ENCODE data around the gene ZIC5. TPM values are rescaled to one million over a fixed set of nuclear protein-coding genes. Genes with fewer than 3 reads are reported as not detected.
"Not testable (repeated sequence)": the region's sequence is repeated elsewhere in the genome, so short reads cannot be mapped to it uniquely, and the experiment has no call there.

The ZIC5 gene
- total RNA-seq, 1 donor from 2014 or later: not detected

DNA sequence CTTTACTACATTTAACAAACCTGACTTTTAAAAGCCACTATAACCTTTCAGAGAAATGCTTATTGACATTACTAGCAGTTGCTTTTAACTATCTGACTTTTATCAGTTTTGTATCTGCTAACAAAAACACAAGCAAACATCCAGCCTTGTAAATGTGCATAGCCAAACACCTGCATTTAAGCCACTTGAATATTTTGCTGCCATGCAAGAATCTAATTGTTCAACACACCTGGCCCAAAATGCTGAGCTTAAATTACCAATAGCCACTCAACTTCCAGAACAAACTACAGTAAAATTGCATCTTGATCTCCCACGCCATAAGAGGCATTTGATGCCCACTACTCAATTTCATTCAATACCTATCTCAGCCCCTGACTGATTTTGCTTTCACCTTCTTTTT lies 9.3 kb downstream of the ZIC5 start:
- DNase-seq (ENCODE audit: low spot score) (no peak), ATAC-seq (no peak)

DNA sequence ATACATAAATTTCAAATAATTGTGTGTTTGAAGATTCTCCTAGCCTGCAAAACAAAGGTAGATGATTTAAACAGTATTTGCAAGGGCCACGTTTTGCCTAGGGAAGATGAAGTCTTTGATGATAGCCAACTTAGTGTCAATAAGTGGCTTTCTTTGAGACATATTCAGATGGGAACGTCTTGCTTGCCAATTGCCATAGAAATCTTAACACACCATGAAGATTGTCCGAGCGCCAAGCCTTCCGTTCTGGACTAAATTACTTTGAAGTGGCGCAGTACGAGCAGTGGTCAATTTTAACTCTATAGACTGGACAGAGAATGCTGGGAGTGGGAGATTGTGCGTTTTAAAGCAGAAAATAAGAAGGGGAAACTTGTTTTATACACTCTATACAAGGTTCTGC lies 9.9 kb downstream of the ZIC5 start:
- ATAC-seq (no peak), DNase-seq (ENCODE audit: low spot score) (no peak)

DNA sequence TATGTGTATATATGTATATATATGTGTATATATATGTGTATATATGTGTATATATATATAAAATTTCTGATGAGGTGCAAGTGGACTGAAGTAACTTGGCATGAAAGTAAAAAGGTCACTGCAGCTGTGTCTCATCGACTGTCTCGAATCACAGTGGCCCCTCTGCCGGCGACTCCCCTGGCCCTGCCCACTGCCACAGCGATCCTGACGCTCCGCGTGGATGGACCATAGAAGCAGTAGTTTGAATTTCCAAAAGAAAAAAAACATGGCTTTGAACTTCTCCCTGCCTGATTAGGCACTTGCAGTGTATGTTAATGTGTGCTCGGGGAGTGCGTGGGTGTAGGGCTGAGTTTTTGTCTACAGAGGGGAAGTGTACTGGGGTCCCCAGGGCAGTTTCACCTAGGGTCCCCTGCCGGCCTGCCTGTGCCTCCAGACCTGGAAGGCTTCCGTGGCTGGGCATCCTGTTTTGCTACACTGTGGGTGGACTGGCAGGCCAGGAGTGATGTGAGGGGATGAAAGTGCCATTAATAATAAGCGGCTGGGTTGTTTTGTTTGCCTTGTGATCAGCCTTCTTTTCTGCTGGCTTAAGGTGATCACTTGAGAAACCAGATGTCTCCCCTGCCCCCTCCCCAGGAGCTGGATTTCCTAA lies 10.8 kb downstream of the ZIC5 start:
- DNase-seq (ENCODE audit: low spot score): peak; percentile 19

DNA sequence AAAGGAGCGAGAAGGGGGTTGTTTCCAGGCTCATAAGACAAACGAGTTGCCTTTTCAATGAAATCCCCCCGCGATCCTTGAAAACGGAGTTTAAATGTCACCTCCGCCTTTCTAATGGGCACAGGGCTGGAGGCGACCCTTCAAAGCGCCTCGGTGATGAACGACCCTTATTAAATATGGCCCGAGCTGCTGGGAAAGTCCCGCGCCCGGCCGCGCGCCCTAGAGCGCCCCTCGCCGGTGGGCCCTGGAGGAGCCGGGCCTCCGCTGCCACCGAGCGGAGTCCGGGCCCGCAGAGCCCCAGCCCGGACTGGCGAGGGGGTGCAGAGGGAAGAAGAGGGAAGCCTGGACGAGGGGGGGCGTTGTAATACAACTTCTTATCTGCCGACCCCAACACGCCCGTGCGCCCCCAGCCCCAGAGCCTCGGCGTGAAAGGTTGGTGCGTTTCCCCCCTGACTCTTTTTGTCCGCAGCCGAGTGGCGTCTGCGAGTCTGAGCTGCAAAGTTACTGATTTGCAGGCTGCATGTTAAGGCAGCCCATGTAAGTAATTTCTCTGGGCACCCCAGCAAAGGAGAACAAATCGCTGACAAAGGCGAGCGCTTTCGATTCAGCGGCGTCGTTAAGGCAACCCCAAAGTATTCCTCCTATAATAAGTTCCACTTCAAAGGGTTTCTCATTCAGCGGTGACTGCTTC lies 11.9 kb downstream of the ZIC5 start:
- no peak for DNase-seq (ENCODE audit: low spot score)

More for the DNA sequence above, 10.8 kb downstream of the ZIC5 start:
- ATAC-seq: no peak

DNA sequence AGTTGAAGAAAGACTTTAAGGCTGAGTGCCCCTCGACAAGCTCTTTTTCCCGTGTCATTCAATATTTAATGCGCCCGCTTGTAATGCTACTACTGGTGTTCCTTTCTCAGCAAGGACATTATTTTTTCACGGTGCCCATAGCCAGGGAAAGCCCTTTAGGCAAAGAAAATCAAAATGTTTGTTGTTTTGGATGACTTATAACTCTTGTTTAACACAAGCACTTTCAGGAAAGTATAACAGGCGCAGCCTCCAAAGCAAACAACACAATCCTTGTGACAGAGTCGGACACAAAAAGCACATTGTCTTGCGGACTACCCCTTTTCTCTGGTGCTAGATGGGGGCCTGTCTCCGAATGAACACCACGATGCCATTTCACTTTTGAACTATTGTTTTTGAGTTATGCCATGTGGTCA lies 12.4 kb downstream of the ZIC5 start:
- DNase-seq (ENCODE audit: low spot score): no peak
- ATAC-seq: no peak

More for the DNA sequence above, 11.9 kb downstream of the ZIC5 start:
- no peak for ATAC-seq

DNA sequence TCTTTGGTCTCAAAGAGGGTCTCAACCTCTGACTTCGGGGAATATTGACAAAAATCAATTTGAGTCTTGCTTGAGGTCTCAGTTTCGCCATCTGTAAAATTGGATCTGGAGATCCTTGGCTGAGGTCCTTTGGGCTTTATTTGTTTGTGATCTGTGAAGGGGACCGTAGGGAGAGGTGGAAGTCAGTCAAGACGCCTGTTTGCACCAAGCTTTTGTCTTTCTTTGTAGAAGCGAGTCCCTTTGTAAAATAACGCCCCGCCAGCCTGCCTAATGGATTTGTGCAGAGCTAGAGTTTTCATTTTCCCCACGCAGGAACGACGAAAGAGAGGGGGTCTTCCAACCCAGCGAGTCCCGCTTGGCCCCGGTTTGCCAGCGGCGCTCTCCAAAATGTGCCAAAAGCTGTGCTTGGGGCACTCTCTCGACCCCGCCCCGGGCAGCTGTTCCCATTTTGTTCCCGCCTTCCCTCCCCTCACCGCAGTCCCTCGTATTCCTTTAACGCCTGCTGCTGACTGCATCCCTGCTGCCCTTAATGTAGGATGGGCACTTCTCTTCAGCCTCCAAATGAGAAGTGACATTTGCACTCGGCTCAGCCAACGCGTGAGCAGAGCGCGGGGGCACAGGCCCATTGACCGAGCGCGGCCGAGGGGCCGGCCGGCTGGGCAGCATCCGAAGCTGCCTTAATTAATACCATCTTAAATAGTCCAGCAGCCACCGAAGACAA lies 13.0 kb downstream of the ZIC5 start:
- DNase-seq (ENCODE audit: low spot score): no peak
- no peak for ATAC-seq

DNA sequence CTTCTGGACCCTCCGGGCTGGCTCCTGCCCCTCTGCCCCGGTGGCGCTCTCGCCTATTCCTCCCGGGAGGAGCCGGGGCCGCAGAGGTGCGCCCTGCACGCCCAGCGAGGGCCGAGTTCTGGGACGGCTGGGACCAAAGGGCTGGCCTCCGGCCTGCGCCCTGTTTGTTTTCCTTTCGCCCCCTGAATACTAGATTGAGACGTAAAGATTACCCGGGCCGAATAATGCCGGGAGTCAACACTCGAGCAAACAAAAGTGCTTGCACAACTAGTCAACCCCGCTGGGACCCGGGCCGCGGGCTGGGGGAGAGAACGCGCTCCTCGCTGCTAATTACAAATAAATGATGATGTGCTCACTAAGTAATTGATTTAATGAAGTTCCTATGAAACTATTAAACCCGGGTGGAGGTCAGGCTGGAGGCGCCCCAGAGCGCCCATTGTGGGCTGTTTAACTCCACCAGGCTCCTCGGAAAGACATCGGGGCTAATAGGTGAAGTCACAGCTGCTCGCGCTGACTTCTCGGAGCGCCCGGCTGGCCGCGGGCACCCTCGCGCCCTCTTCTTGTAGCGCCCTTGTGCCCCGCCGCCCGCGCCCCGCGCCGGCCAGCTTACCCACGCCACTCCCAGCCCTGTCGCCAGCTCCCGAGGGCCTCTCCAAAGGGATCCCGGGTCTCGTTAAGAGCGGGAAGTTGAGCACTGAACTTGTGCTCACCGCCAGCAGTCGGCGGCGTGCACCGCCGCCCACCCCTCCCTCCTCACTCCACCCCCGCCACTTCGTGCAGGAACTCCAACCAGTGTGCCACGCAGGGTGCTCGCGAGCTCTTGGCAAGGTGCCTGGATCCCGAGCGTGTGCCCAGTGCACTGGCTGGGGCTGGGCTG lies 14.9 kb downstream of the ZIC5 start:
- DNase-seq (ENCODE audit: low spot score) (no peak), ATAC-seq (peak; percentile 43)

DNA sequence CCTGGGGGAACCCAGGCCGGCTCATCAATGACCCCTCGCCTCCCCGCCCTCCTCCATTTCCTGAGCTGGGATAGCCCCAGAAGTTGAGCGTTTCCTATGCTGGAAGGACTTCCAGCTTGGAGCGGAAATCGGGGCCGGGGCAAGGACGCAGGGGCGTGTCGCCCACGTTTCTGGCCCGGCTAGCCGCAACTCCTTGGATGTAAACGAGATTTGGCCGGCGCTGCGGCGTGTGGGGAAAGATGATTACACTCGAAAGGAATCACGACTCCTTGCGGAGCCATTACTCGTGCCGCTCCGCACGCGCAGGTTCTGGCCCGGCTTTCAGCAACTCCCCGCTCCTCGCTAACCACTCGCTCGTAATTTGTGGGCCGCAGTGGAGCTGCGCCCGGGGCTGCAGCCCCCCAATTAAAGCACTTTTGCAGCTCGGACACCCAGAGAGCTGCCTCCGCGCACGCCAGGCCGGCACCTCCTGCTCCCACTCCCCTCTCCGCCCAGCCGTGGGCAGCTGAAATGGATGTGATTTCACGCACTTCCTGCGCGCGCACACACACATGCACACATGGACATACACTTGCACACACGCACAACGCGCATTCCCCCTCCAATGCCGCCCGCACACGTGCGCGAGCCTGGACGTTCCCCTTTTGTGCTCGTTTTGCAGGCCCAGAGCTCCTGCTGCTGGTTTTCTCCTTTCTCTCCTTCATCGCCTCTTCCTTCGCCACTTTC lies 15.7 kb downstream of the ZIC5 start:
- DNase-seq (ENCODE audit: low spot score) (no peak), ATAC-seq (no peak)

DNA sequence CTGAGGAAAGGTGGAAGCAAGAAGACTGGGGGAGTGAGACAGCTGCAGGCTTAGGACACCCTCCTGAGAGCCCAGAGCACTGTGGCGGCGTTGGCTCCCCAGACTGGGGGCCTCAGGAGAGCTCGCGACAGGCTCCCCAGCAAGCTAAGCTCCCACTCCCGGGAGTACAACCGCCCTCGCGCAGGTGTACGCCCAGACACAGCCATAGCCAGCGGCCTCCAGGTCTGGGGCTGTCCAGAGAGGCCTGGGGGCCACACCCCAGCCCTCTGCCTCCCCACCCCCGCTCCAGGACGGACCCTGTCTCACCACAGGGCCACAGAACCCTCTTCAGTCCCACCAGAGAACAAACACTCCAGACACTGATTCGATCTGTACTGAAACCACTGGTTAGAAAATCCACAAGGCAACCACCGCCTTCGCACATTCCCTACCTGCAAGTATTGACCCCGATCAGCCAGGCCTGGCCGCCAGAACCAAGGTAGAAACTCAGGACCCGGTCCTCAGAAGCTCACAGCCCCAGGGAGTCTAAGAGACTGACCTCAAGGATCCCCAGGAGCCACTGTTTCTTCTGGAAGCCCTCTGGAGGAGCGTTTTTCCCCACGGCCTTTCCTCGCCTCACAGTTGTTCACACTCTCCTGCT lies 16.3 kb downstream of the ZIC5 start:
- ATAC-seq (no peak), DNase-seq (ENCODE audit: low spot score) (no peak)

DNA sequence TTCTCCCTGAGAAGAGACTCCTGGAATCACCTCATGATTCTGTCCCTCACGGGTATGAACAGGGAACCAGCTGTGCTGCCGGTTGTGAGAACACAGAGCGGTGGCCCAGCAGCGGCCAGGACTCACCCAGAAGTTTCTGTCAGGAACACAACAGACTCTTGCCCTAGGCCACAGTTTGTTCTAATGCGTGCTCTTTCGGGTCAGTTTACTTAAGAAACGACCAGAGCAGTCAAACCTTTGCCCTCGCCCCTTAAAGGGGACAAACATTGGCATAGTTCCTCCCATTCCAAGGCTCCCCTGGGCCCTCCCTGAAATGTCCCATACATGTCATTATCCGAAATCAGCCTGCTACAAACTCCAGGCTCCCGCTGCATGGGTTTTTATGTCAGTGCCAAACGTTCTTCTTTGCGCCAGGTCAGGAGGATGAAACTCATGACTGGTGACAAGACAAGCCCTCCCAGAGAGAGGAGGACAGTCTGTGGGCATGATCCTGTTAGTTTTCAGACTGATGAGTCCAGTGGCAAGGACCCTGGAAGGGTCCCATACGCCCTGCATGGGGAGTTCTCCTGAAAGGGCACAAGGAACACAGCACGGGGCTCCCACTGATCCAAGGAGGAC lies 18.3 kb downstream of the ZIC5 start:
- ATAC-seq: peak; percentile 71
- DNase-seq (ENCODE audit: low spot score): no peak

DNA sequence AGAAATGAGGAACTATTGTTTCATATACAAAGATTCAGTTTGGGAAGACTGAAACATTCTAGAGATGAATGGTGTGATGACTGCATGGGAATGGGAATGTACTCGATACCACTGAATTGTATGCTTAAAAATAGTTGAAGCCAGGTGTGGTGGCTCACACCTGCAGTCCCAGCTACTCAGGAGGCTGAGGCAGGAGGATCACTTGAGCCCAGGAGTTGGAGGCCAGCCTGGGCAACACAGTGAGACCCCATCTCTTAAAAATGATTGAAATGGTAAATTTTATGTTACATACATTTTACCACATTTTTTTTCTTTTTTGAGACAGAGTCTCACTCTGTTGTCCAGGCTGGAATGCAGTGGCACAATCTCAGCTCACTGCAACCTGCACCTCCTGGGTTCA lies 19.9 kb downstream of the ZIC5 start:
- not testable (repeated sequence) for ATAC-seq; DNase-seq (ENCODE audit: low spot score)

DNA sequence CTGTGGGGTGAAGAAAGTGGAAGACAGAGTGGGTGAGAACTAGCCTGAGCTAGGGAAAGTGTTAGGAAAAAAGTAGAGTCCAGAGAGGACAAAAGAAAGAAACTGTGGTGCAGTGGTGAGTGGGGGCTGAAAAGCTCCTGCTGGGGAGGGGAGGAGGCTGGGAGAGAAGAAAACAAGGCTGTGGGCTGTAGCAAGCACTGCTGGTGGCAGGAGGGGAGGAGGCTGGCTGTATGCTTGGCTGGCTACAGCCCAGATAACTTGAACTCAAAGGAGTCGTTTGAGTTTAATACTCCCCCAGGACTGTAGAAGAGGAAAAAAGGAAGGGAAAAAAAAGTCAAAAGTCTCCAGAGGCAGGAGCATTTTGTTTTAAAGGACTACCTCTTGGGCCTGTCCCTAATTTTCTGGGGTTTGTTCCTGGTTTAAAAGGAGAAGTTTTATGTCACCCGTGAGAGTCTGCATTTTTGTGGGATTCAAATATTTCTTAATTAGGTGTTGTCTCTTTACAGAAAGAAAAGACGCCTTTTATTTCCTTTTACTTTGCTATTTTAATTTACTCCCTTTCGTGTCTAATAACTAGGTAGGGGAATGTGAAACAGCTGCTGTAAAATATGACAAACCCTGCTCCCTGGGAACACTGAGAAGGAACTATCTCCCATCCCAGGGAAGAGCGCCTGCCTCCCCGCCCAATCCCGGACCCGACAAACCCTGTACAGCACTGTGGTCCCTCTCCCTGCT lies 21.7 kb downstream of the ZIC5 start:
- ATAC-seq (no peak), DNase-seq (ENCODE audit: low spot score) (no peak)

DNA sequence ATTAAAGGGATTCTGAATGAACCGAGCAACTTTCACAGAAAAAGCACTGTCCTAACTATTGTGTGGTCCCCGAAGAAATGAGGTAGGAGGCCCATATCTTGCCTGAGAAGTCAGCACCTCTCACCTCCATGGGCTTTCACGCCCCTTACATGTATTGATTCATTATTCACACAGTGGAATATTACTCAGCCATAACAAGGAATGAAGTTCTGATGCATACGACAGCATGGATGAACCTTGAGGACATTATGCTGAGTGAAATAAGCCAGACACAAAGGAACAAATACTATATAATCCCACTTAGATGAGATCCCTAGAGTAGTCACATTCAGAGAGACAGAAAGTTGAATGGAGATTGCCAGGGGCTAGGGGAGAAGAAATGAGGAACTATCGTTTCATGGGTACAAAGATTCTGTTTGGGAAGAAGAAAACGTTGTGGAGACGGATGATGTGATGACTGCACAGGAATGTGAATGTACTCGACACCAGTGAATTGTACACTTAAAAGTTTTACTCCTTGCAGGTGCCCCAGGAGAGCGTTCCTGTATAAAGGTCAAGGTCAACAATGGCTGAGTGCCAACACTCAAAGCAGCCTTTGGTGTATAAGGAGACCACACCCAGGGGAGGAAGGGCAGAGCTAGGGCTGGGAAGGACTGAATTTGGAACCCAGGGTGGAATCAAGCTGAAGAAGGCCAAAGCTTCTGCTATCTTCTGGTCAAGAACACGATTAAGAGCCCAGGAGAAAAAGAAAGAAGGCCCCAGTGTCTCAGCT lies 22.5 kb downstream of the ZIC5 start:
- ATAC-seq (no peak), DNase-seq (ENCODE audit: low spot score) (no peak)

DNA sequence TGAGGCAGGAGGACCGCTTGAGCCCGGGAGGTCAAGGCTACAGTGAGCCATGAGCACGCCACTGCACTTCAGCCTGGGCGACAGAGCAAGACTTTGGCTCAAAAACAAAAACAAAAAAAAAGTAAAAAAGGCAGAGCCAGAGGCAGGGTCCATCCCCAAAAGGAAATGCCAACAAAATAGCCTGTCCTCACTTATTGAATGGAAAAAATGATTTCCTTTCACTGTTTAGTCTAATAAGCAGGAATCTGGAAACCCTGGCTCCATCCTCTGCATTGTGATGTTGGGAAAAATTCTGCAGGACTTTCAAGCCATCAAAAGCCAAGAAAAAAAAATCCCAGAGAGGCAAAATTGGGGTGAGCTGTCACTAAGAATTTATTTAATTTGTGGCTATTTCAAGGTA lies 23.2 kb downstream of the ZIC5 start:
- no peak for ATAC-seq

DNA sequence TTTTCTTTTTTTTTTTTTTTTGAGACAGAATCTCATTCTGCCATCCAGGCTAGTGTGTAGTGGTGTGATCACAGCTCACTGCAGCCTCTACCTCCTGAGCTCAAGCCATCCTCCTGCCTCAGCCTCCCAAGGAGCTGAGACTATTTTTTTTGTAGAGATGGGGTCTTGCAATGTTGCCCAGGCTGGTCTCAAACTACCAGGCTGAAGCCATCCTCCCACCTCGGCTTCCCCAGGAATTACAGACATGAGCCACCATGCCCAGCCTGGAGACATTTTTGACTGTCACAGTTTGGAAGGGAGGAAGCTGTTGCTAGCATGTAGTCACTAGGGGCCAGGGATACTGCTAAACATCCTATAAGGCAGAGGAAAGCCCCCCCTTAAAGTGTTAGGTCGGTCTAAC lies 23.9 kb downstream of the ZIC5 start:
- ATAC-seq (no peak), DNase-seq (ENCODE audit: low spot score) (no peak)

More for the DNA sequence above, 23.2 kb downstream of the ZIC5 start:
- no peak for DNase-seq (ENCODE audit: low spot score)

DNA sequence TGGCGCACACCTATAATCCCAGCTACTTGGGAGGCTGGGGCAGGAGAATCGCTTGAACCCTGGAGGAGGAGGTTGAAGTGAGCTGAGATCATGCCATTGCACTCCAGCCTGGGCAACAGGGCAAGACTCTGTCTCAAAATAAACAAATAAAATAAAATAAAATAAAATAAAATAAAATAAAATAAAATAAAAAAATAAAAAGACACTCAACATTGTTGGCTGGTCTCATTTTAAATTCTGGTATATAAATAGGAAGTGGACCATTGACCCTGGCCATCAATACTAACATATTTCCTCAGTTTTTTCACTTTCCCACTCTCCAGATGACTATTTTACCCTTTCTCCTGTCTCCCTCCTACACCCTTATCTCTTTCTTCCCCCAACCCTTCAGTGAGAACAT lies 26.1 kb downstream of the ZIC5 start:
- not testable (repeated sequence) for DNase-seq (ENCODE audit: low spot score); ATAC-seq

DNA sequence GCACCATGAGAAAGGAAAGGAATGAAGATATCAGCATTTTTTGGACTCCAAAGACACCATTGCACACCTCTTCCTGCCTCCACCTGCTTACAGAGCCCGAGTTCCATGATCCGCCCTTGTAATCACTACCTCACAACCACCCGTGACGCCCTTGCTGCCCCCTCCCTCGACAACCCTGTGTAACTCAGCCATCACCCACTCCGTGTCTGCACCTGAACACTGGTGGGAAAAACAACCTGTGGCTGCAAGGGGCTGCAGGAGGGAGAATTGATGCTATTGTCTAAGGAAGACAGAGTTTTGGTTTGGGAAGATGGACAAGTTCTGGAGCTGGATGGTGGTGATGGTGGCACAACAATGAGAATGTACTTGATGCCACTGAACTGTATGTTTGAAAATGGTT lies 27.0 kb downstream of the ZIC5 start:
- DNase-seq (ENCODE audit: low spot score): no peak
- ATAC-seq: no peak

DNA sequence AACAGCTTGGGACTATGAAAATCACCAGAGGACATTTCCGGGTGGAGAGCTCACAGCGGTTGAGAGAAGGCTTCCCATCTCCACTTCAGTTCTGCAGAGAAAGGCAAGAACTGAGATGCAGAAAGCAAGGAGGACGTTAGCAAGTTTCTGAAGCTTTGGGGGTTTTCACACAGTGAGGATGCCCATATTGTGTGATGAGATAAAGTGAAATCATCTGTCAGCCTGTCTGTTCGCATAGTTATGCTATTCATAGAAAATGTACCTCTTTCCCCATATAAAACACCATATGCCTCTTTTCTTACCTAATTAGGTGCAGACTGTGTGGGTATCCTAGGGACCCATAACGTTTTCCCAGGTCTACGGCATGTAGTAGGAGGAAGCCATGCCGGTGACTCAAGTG lies 27.5 kb downstream of the ZIC5 start:
- ATAC-seq (no peak), DNase-seq (ENCODE audit: low spot score) (no peak)

Measured in left lobe of liver (tissue), 2 donors.